ENCODE measurements around the gene NHS.
A peak's percentile ranks its signal among the peaks of the same experiment; 100 is the strongest.

NHS gene

GRCh38 chrX:17622331-17622730 is 247.3 kb downstream of the NHS start:
- DNase-seq (ENCODE audit: low read depth): no peak

GRCh38 chrX:17623750-17624149 is 248.8 kb downstream of the NHS start:
- DNase-seq (ENCODE audit: low read depth): no peak

- DNase-seq (ENCODE audit: low read depth): no peak
Measured at GRCh38 chrX:17627026-17627425, 252.0 kb downstream of the NHS start.

- DNase-seq (ENCODE audit: low read depth): no peak
Measured at GRCh38 chrX:17628976-17629375, 254.0 kb downstream of the NHS start.

GRCh38 chrX:17629519-17629918 is 254.5 kb downstream of the NHS start:
- DNase-seq (ENCODE audit: low read depth): no peak

GRCh38 chrX:17631647-17632046 is 256.6 kb downstream of the NHS start:
- no peak for DNase-seq (ENCODE audit: low read depth)

GRCh38 chrX:17632942-17633341 is 257.9 kb downstream of the NHS start:
- no peak for DNase-seq (ENCODE audit: low read depth)

- no peak for DNase-seq (ENCODE audit: low read depth)
Measured at GRCh38 chrX:17633546-17633945, 258.5 kb downstream of the NHS start.

- no peak for DNase-seq (ENCODE audit: low read depth)
Measured at GRCh38 chrX:17634542-17635207, 259.7 kb downstream of the NHS start.

- no peak for DNase-seq (ENCODE audit: low read depth)
Measured at GRCh38 chrX:17635231-17635630, 260.2 kb downstream of the NHS start.

GRCh38 chrX:17637235-17637634 is 262.2 kb downstream of the NHS start:
- DNase-seq (ENCODE audit: low read depth): no peak

- DNase-seq (ENCODE audit: low read depth): no peak
Measured at GRCh38 chrX:17638731-17639130, 263.7 kb downstream of the NHS start.

GRCh38 chrX:17642891-17643290 is 267.9 kb downstream of the NHS start:
- no peak for DNase-seq (ENCODE audit: low read depth)

- no peak for DNase-seq (ENCODE audit: low read depth)
Measured at GRCh38 chrX:17643528-17643927, 268.5 kb downstream of the NHS start.

- no peak for DNase-seq (ENCODE audit: low read depth)
Measured at GRCh38 chrX:17644001-17644400, 269.0 kb downstream of the NHS start.

GRCh38 chrX:17654116-17654515 is 279.1 kb downstream of the NHS start:
- peak; percentile 10 for DNase-seq (ENCODE audit: low read depth)

- no peak for DNase-seq (ENCODE audit: low read depth)
Measured at GRCh38 chrX:17655211-17656034, 280.4 kb downstream of the NHS start.

GRCh38 chrX:17656035-17656418 is 281.0 kb downstream of the NHS start:
- no peak for DNase-seq (ENCODE audit: low read depth)

GRCh38 chrX:17656556-17656955 is 281.6 kb downstream of the NHS start:
- DNase-seq (ENCODE audit: low read depth): no peak

- no peak for DNase-seq (ENCODE audit: low read depth)
Measured at GRCh38 chrX:17662391-17662790, 287.4 kb downstream of the NHS start.

GRCh38 chrX:17668929-17669328 is 293.9 kb downstream of the NHS start:
- no peak for DNase-seq (ENCODE audit: low read depth)

GRCh38 chrX:17669458-17669857 is 294.5 kb downstream of the NHS start:
- DNase-seq (ENCODE audit: low read depth): no peak

- DNase-seq (ENCODE audit: low read depth): no peak
Measured at GRCh38 chrX:17669891-17670290, 294.9 kb downstream of the NHS start.

GRCh38 chrX:17670874-17671273 is 295.9 kb downstream of the NHS start:
- no peak for DNase-seq (ENCODE audit: low read depth)

All from activated T-cell treated with anti-CD3 and anti-CD28 coated beads for 24 hours (primary cell).